B cell (primary cell): ENCODE data around the gene PIGO. TPM values are rescaled to one million over a fixed set of nuclear protein-coding genes. Genes with fewer than 3 reads are reported as not detected.

Source experiments
- ATAC-seq: fragments of 200-7000 bp; cut with Tn5 transposase; one replicate; pipeline ENCODE4 v1.10.0; 2021; ENCODE audit warnings: low read depth, mild to moderate bottlenecking, moderate number of reproducible peaks, moderate library complexity
- CTCF ChIA-PET: fragments of 350-600 bp; sonication (Branson Sonifier 250); formaldehyde crosslinking; loops from one replicate; lab custom pipeline; 2021; ENCODE audit warnings: antibody characterized with exemption, inconsistent platforms; lab: Charles Lee
- POLR2A ChIA-PET: fragments of 350-600 bp; sonication (Branson Sonifier 250); formaldehyde crosslinking; loops from one replicate; lab custom pipeline; 2021; ENCODE audit warnings: antibody characterized with exemption; lab: Charles Lee
- DNase-seq: peaks from one replicate; pipeline ENCODE4 v3.0.0; 2013
- H2AFZ ChIP-seq: 2 replicates; pipeline ENCODE4 v1.6.1; 2012; ENCODE audit warnings: mild to moderate bottlenecking, low read depth, low read length; ENCODE audit not compliant: insufficient read depth, poor library complexity, severe bottlenecking
- H3K27ac ChIP-seq, 2 donors: 1 replicate in 1 of 2; 2 replicates in 1 of 2; pipeline ENCODE4 v1.5.1; 2012 to 2013; ENCODE audit warnings: low read length in 2 of 2, mild to moderate bottlenecking in 2 of 2, moderate library complexity in 1 of 2
- H3K27me3 ChIP-seq, 4 experiments: fragments of 200-600 bp in 1 of 4; sonication (generic) in 1 of 4; replicated peaks in 1 of 4; 1 replicate in 2 of 4; 2 replicates in 2 of 4; pipeline versions ENCODE4 v1.6.1 to v1.7.0; 2013 to 2016; ENCODE audit warnings: low read length in 3 of 4, mild to moderate bottlenecking in 2 of 4, mixed read lengths in 1 of 4, moderate library complexity in 1 of 4; ENCODE audit not compliant: insufficient read depth in 4 of 4, control insufficient read depth in 3 of 4; ENCODE audit errors: control extremely low read depth in 1 of 4
- H3K36me3 ChIP-seq, 2 experiments: replicated peaks in 1 of 2; 1 replicate in 1 of 2; 2 replicates in 1 of 2; pipeline versions ENCODE4 v1.6.1 to v1.7.1; 2013; ENCODE audit warnings: low read length in 1 of 2; ENCODE audit not compliant: insufficient read depth in 2 of 2, control insufficient read depth in 1 of 2; ENCODE audit errors: control extremely low read depth in 1 of 2, extremely low read depth in 1 of 2
- H3K4me1 ChIP-seq, 2 donors: fragments of 200-600 bp in 1 of 2; sonication (generic) in 1 of 2; 1 replicate in 1 of 2; 2 replicates in 1 of 2; pipeline versions ENCODE4 v1.5.1 to v1.6.1; 2013 to 2017; ENCODE audit warnings: low read length in 2 of 2; ENCODE audit not compliant: control insufficient read depth in 2 of 2, insufficient read depth in 2 of 2
- H3K4me2 ChIP-seq: replicated peaks from 2 replicates; pipeline ENCODE3; 2012; ENCODE audit warnings: mild to moderate bottlenecking, low read depth, low read length; ENCODE audit not compliant: poor library complexity, severe bottlenecking
- H3K4me3 ChIP-seq, 5 experiments: fragments of 200-600 bp in 1 of 5; sonication (generic) in 1 of 5; 1 replicate in 3 of 5; 2 replicates in 2 of 5; pipeline versions ENCODE4 v1.5.1 to v1.7.0; 2011 to 2016; ENCODE audit warnings: low read length in 4 of 5, mild to moderate bottlenecking in 4 of 5, low read depth in 2 of 5, control low read depth in 1 of 5, moderate library complexity in 1 of 5; ENCODE audit not compliant: insufficient read depth in 1 of 5; ENCODE audit errors: control extremely low read depth in 1 of 5, extremely low read depth in 1 of 5
- H3K79me2 ChIP-seq: fragments of 200-600 bp; sonication (generic); one replicate; pipeline ENCODE4 v1.6.0; 2016; ENCODE audit warnings: low read length; ENCODE audit not compliant: control insufficient read depth, insufficient read depth
- H3K9ac ChIP-seq: fragments of 200-600 bp; sonication (generic); 2 replicates; pipeline ENCODE4 v1.6.1; 2017; ENCODE audit warnings: mild to moderate bottlenecking, low read length, moderate library complexity
- H3K9me3 ChIP-seq, 3 donors: one replicate each; pipeline versions ENCODE4 v1.6.1 to v1.7.1; 2013; ENCODE audit warnings: low read length in 2 of 3; ENCODE audit not compliant: control insufficient read depth in 2 of 3, insufficient read depth in 1 of 3; ENCODE audit errors: control extremely low read depth in 1 of 3
- H4K20me1 ChIP-seq: 2 replicates; pipeline ENCODE4 v1.6.0; 2012; ENCODE audit warnings: mild to moderate bottlenecking, low read length; ENCODE audit not compliant: insufficient read depth, control insufficient read depth, poor library complexity, severe bottlenecking
- H3K27ac Mint-ChIP-seq: one replicate; pipeline ENCODE4 v1.8.0; 2021; ENCODE audit warnings: mixed read lengths
- H3K27me3 Mint-ChIP-seq: one replicate; pipeline ENCODE4 v1.8.0; 2021; ENCODE audit warnings: mixed read lengths
- H3K4me1 Mint-ChIP-seq: one replicate; pipeline ENCODE4 v1.8.0; 2021; ENCODE audit warnings: mixed read lengths
- H3K4me3 Mint-ChIP-seq: one replicate; pipeline ENCODE4 v1.8.0; 2021; ENCODE audit warnings: mixed read lengths
- H3K9me3 Mint-ChIP-seq: one replicate; pipeline ENCODE4 v1.8.0; 2022; ENCODE audit warnings: mixed read lengths; ENCODE audit not compliant: insufficient read depth
- CTCF ChIP-seq: fragments of 200-600 bp; IDR thresholded peaks from one replicate; pipeline ENCODE4 v1.8.0; 2022; ENCODE audit warnings: antibody characterized with exemption, mild to moderate bottlenecking
- EZH2 ChIP-seq: IDR thresholded peaks from 2 replicates; pipeline ENCODE4 v1.6.1; 2012; ENCODE audit warnings: borderline replicate concordance, low read depth, mild to moderate bottlenecking, moderate library complexity, low read length; ENCODE audit not compliant: insufficient read depth, poor library complexity, severe bottlenecking
- WGBS: methylation state at CpG from one replicate; pipeline ENCODE4 v1.1.5; 2013; ENCODE audit warnings: missing lambda C conversion rate; ENCODE audit not compliant: insufficient coverage; 5-methylcytosine and 5-hydroxymethylcytosine counted together
- intact Hi-C: fragments of 100-400 bp; cut with micrococcal nuclease; formaldehyde crosslinking; loops from one replicate; pipeline ENCODE4 v1.10.0; 2022
- polyA plus RNA-seq: library from polyadenylated mRNA; depleted of rRNA; stranded (reverse); fragments of >200 nt; gene quantifications from 2 replicates; pipeline ENCODE4 v1.2.3, GENCODE V29; 2012
- total RNA-seq, 2 donors: library from RNA; stranded (reverse); fragments of 120-200 nt in 1 of 2; gene quantifications; 1 replicate in 1 of 2; 2 replicates in 1 of 2; pipeline versions ENCODE4 v1.2.3 to v1.2.4, GENCODE V29; 2013 to 2022

PIGO gene
- total and polyA plus RNA-seq, 2 donors (not counting 1 experiment from before 2014, with no cell fraction given) = 25.7 to 32.5 TPM

- TF ChIP-seq EZH2 (no peak), CTCF (no peak)
- H3K9me3 Mint-ChIP-seq = no peaks in the 10 kb centered on the region
- peak overlapping the region in 1 of 2 donors; percentile 50 for H3K27ac ChIP-seq
- peaks cover 12 to 16% of the 10 kb centered on the region in 2 donors for H3K4me1 ChIP-seq
- ATAC-seq = no peak
- DNase-seq = no peak
- peak overlapping the region; percentile 89 for H3K4me2 ChIP-seq
- no peaks in the 10 kb centered on the region for H3K27me3 Mint-ChIP-seq
- H3K4me3 Mint-ChIP-seq = peak overlapping the region; percentile 92
- peaks cover 41% of the 10 kb centered on the region for H3K79me2 ChIP-seq
- peaks cover 1 to 20% of the 10 kb centered on the region in 2 experiments for H3K36me3 ChIP-seq
- peaks cover 18% of the 10 kb centered on the region for H3K4me1 Mint-ChIP-seq
- intact Hi-C loops = loop anchor here (1.0 to 10.0 kb wide), 2 partner anchors 37 to 656 kb away; partner anchors contain the start of genes CREB3 and TLN1
- POLR2A ChIA-PET = interaction anchor here (0.5 to 1.8 kb wide), 5 partner anchors 20 to 579 kb away, joined by 3 to 15 read pairs (median 5); partner anchors contain the start of genes ATOSB, CCDC107, RMRP and STOML2
- peak overlapping the region; percentile 59 for H3K27ac Mint-ChIP-seq
- no peaks in the 10 kb centered on the region for H3K9me3 ChIP-seq
- peak overlapping the region; percentile 94 for H2AFZ ChIP-seq
- H3K4me3 ChIP-seq = peak overlapping the region; percentile 75 to 93 (median 82)
- 20% methylated on average over 7 of the region's 10 CpGs for WGBS
- H4K20me1 ChIP-seq = no peaks in the 10 kb centered on the region
- CTCF ChIA-PET = interaction anchor here (0.6 to 2.6 kb wide), 9 partner anchors 7 to 592 kb away, joined by 3 to 26 read pairs (median 4); partner anchors contain the start of genes PIGO and VCP
- H3K27me3 ChIP-seq = no peaks in the 10 kb centered on the region
- H3K9ac ChIP-seq = peak overlapping the region; percentile 91
Measured at GRCh38 chr9:35079041-35079425, 17.4 kb downstream of the PIGO start.

GRCh38 chr9:35078066-35078465, 18.3 kb downstream of the PIGO start:
- Histone ChIP-seq H4K20me1 (no peaks in the 10 kb centered on the region), H3K4me1 (peaks cover 15 to 21% of the 10 kb centered on the region in 2 donors), H2AFZ (no peak overlapping the region), H3K79me2 (peaks cover 41% of the 10 kb centered on the region), H3K9me3 (no peaks in the 10 kb centered on the region), H3K9ac (no peak overlapping the region), H3K27ac (no peak overlapping the region), H3K4me3 (no peak overlapping the region), H3K4me2 (no peak overlapping the region), H3K36me3 (peaks cover 1 to 20% of the 10 kb centered on the region in 2 experiments), H3K27me3 (no peaks in the 10 kb centered on the region)
- 95% methylated on average over 4 of the region's 4 CpGs for WGBS
- ChIA-PET CTCF (interaction anchor here (1.1 to 2.6 kb wide), 4 partner anchors 18 to 179 kb away, joined by 3 to 26 read pairs (median 7); partner anchors contain the start of gene PIGO), POLR2A (interaction anchor here (0.6 kb wide), 1 partner anchor 1264 kb away, joined by 4 read pairs; no protein-coding TSS in a partner anchor)
- H3K27ac Mint-ChIP-seq = no peak overlapping the region
- no peaks in the 10 kb centered on the region for H3K9me3 Mint-ChIP-seq
- no peak for TF ChIP-seq EZH2
- no peak for TF ChIP-seq CTCF
- no peak for ATAC-seq
- intact Hi-C loops = loop anchor here (10.0 kb wide), 1 partner anchor 657 kb away; the partner anchor contains the start of genes CREB3 and TLN1
- H3K4me1 Mint-ChIP-seq = peaks cover 18% of the 10 kb centered on the region
- H3K4me3 Mint-ChIP-seq = peak overlapping the region; percentile 92
- no peaks in the 10 kb centered on the region for H3K27me3 Mint-ChIP-seq
- DNase-seq = no peak
